HG03159 (cell line): ENCODE data around the gene IFTAP.
A peak's percentile ranks its signal among the peaks of the same experiment; 100 is the strongest.
"Not testable (repeated sequence)": the region's sequence is repeated elsewhere in the genome, so short reads cannot be mapped to it uniquely, and the experiment has no call there.

Experiments used
- ATAC-seq: cut with Tn5 transposase; IDR thresholded peaks from one replicate; pipeline ENCODE4 v1.9.1; 2021; ENCODE audit warnings: mild to moderate bottlenecking, moderate library complexity; ENCODE audit not compliant: unreplicated experiment

Gene IFTAP, protein sequence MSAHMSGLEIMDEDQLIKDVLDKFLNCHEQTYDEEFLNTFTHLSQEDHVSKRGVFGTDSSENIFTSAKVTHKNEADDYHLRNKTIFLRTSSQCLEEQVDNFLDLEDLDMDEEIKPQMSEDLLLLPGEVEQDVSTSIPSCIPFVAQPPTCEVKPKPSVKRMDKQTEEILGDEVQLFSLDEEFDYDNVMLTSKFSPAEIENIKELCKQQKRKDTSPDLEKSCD

DNA sequence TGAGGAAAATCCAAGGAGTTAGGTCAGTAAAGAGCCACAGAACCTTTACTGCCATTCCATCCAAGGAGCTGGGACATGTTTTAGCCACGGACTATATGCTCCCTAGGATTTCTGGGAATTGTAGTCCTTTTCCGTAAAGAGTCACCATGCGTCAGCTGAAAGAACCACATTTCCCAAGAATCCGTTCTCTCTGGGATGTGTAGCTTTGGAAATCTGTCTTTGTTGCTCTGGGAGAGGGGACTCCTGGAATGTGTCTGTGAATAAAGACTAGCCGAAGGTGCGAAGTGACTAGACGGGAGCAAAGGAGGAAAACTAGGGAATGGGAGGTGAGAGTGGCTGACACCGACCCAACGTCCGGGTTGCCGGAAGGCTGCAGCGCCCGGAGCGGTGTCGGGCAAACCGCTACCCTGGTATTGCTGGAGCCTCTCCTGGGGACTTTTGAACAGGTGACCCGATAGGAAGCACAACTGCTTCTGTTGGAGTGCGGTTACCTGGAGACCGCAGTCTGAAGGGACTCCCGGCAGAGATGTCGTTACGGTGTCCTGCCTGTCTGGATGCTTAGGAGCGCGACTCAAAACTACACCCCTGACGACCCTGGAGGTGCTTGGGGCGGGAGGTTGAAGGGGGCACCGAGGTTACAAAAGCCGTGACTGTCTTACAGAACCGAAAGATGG is at the start of gene IFTAP:
Gene IFTAP, plus strand, starts transcription at position 187 of the 674 bp plus-strand sequence. CDS start 15,602 bp downstream, outside the sequence.
- peak; percentile 53 for ATAC-seq

DNA sequence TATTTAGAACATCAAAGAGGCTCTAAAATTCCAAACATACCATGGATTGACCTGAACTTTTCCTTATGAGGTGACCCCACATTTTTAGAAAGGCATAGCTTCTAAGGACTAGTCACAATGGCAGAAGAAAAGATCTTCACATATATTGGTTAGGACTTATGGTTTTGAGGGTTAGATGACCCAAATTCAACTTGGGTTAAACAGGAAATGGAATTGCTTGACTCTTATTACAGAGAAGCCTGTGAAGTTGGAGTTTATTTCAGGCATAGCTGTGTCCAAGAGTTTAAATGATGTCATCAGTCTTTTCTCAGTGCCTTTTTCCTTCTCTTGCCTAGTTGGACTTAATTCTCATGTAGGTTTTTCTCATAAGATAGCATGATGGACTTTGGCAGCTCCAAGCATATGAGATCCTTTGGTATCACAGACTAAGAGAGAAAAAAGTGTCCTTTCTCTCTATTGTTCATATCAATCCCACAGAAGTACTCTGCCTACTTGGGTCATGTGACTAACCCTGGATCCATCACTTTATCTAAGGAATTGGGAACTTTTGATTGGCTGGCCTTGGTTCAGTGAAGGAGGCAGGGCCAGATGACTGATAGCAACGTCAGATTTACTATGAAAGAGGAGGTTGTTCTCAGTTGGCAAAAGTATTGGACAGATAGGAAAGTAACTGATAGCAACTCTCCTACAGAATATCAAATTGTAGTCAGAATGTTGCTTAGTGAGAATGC is 43.8 kb upstream of the IFTAP start:
- no peak for ATAC-seq

DNA sequence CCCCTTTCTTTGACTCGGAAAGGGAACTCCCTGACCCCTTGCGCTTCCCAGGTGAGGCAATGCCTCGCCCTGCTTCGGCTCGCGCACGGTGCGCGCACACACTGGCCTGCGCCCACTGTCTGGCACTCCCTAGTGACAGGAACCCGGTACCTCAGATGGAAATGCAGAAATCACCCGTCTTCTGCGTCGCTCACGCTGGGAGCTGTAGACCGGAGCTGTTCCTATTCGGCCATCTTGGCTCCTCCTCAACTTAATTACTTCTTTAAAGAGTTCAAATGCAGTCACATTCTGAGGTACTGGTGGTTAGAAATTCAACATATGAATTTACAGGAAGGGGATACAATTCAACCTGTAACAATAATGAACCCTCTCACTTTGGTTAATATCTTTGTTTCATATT is 36.9 kb upstream of the IFTAP start:
- ATAC-seq: not testable (repeated sequence)

DNA sequence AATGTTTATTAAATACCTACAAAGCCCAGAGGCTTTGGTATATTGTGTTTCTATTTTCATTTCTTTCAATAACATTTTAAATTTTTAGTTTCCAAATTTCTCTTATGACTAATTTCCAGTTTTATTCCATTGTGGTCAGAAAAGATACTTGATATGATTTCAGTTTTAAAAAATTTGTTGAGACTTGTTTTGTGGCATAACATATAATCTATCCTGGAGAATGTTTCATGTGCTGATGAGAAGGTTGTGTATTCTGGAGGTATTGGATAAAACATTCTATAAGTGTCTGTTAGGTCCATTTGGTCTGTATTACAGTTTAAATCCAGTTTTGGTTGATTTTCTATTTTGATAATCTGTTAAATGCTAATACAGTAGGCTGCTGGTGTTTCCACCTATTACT is 36.3 kb upstream of the IFTAP start:
- ATAC-seq: no peak

DNA sequence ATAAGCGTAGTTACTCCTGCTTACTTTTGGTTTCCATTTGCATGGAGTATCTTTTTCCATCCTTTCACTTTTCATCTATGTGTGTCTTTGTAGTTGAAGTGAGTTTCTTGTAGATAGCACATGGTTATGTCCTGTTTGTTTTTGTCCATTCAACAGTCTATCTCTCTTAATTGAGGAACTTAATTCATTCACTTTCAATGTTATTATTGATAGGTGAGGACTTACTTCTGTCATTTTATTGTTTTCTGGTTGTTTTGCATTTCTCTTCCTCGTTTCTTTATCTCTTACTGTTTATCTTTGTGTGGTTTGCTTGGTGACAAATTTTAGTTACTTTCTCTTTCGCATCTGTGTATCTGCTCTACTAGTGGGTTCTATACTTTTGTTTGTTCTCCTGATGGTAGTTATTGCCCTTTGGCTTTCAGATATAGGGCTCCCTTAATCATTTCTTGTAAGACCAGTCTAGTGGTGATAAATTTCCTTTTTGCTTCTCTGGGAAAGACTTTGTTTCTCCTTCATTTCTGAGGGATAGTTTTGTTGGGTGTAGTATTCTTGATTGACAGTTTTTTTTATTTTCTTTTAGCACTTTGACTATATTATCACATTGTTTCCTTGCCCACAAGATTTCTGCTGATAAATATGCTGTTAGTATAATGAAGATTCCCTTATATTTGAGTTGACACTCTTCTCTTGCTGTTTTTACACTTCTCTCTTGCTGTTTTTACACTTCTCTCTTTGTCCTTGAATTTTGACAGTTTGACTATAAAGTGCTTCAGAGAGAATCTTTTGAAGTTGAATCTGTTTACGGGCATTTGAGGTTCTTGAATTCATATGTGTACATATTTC is 35.5 kb upstream of the IFTAP start:
- peak; percentile 92 for ATAC-seq

DNA sequence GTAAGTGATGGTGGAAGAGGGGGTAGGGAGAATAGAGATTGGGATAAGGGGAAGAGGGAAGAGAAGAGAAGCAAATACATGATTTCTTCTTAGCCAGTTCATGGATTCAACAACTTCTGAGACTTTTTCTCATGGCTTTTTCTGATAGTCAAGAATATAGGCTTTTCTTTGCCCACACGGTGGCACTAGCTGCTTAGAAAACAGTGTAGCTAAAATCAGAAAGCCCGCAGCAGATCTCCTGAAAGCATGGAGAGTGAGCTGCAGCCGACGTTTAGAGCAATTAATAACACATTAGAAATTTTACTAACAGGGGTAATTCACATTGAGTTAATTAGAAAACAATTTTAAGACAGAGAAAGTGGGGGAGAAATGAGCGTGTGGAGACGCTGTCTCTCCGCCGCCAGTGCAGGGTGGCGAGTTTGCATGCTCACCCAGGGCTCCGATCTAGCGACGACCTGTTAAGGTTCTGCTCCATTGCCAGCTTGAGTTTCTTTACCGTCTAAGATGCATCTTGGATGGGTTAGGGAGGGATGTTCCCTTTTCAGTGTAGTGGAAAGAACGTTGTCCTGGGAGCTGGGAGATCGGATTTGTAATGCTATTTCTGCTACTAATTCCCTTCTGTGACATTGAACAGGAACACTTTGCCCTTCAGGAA is 29.8 kb upstream of the IFTAP start:
- peak; percentile 63 for ATAC-seq

DNA sequence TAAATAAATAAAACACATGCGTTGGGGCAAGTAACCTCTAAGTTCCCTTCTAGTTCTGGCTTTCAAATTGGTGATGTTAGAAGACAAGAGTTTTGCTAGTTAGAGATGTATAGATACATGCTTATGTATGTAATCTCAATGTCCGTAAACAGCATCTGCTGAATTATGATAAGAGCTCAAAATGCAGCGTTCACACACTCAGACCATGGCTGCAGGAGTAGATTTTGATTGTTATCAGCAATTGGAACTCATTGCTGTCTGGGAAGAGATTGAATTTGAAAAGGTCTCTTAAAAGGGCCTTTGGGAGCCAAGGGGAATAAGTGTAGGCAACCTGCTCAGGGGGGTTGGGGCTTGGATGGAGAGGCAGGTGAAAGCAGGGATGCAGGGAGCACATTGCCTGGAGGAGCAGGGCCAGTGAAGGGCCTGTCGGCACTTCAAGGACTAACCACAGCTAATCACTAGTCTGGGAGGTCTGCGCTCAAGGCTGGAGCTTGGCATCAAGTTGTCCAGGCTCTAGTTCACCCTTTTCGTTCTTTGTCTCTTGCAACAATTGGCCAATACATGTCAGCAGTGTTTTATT is 29.2 kb upstream of the IFTAP start:
- no peak for ATAC-seq

DNA sequence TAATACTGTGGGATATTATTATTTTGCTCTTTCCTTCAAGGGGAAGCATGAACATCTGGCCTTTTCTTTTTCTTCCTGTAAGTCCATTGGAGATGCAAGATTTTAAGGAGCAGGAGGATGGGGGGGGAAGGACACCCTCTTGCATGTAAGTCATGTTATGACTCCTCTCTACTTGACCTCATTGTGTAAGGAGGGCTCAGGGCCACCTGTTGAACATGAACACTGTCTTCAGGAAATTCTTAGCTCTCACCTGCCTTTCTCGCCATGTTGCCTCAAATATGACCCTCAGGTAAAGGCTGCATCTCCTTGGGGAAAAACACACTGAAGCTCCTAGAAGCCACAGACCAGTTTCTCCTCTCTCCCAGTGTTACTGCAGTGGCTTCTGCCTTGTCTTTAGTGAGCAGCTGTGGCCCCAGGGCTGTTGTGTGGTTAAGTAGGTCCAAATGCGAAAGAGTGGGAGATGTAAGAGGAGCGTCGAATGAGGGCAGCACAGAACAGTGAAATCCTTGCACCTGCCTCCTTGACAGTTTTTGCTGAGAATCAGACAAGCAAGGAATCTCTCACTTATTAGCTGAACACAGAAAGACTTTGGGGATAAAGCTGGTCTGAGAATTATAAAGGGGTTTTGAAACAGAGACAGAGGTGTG is 27.8 kb upstream of the IFTAP start:
- no peak for ATAC-seq

DNA sequence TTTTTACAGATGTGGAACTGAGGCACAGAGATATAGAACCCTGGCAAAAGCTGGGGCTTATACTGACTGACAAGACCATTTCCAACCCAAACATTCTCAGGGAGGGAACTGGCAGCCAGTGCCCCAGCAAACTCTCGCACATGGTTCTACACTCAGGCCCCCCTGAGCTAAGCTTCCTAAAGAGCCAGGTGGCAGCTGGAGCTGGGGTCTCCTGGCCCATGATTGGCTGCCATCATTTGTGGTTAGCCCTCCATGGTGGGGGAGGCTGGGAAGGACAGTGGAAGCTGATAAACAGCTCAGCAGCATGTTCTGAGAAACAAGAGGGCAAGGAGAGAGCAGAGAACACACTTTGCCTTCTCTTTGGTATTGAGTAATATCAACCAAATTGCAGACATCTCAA is 26.6 kb upstream of the IFTAP start, which contains the start of gene RAG1:
Gene RAG1, plus strand, starts transcription at position 314 of the 400 bp plus-strand sequence. CDS start 5,298 bp downstream, outside the sequence.
- ATAC-seq: no peak

DNA sequence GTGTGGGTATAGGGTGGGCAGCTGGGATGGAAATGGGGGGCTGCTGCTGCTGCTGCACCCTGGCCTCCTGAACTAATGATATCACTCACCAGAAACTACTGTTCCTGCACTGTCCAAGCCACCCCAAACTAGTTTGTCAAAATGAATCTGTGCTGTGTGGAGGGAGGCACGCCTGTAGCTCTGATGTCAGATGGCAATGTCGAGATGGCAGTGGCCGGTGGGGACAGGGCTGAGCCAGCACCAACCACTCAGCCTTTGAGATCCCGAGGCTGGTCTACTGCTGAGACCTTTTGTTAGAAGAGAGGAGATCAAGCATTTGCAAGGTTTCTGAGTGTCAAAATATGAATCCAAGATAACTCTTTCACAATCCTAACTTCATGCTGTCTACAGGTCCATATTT is 25.2 kb upstream of the IFTAP start:
- ATAC-seq: no peak

DNA sequence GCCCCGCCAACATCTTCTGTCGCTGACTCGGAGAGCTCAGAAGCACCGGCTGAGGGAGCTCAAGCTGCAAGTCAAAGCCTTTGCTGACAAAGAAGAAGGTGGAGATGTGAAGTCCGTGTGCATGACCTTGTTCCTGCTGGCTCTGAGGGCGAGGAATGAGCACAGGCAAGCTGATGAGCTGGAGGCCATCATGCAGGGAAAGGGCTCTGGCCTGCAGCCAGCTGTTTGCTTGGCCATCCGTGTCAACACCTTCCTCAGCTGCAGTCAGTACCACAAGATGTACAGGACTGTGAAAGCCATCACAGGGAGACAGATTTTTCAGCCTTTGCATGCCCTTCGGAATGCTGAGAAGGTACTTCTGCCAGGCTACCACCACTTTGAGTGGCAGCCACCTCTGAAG is 19.8 kb upstream of the IFTAP start:
- no peak for ATAC-seq

DNA sequence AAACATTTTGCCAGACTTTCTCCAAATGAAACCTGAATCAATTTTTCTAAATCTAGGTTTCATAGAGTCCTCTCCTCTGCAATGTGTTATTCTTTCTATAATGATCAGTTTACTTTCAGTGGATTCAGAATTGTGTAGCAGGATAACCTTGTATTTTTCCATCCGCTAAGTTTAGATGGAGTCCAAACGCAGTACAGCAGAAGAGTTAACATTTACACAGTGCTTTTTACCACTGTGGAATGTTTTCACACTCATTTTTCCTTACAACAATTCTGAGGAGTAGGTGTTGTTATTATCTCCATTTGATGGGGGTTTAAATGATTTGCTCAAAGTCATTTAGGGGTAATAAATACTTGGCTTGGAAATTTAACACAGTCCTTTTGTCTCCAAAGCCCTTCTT is 16.9 kb upstream of the IFTAP start:
- ATAC-seq: no peak

DNA sequence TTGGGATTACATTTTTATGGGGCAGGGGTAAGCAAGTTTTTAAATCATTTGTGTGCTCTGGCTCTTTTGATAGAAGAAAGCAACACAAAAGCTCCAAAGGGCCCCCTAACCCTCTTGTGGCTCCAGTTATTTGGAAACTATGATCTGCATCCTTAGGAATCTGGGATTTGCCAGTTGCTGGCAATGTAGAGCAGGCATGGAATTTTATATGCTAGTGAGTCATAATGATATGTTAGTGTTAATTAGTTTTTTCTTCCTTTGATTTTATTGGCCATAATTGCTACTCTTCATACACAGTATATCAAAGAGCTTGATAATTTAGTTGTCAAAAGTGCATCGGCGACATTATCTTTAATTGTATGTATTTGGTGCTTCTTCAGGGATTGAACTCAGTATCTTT is 16.4 kb upstream of the IFTAP start:
- no peak for ATAC-seq

DNA sequence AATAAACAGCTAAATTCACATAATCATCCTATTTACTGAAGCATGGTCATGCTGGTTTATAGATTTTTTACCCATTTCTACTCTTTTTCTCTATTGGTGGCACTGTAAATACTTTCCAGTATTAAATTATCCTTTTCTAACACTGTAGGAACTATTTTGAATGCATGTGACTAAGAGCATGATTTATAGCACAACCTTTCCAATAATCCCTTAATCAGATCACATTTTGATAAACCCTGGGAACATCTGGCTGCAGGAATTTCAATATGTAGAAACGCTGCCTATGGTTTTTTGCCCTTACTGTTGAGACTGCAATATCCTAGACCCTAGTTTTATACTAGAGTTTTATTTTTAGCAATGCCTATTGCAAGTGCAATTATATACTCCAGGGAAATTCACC is 15.8 kb upstream of the IFTAP start:
- no peak for ATAC-seq

DNA sequence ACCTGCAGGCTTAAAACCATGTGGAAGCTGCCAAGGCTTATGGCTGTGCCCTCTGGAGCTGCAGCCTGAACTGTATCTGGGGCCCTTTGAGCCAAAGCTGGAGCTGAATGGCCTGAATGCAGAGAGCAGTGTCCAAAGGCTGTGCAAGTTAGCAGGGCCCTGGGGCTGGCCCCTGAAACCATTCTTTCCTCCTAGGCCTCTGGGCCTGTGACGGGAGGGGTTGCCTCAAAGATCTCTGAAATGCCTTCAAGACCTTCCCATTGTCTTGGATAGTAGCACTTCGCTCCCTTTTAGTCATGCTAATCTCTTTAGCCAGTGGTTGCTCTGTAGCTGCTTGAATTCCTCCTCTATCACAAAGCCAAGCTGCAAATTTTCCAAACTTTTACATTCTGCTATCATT is 12.8 kb upstream of the IFTAP start:
- ATAC-seq: no peak

DNA sequence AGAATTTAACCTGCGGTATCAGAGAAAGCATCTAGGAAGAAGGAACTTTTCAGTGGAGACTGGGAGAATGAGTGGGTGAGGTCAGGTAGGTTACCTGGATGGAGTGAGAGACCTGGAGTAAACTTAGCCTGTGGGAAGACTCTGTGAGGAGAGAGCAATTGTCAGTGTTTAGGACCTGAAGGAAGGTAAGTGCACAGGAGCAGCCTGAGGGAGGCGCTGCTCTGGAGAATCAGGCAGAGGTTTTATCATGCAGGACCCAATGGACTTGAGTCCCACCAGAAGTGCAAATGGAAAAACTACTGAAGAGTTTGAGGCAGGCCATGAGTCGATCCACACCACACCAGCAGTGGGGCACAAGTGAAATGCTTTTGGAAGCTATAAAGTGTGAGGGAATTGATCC is 10.6 kb upstream of the IFTAP start:
- ATAC-seq: no peak

DNA sequence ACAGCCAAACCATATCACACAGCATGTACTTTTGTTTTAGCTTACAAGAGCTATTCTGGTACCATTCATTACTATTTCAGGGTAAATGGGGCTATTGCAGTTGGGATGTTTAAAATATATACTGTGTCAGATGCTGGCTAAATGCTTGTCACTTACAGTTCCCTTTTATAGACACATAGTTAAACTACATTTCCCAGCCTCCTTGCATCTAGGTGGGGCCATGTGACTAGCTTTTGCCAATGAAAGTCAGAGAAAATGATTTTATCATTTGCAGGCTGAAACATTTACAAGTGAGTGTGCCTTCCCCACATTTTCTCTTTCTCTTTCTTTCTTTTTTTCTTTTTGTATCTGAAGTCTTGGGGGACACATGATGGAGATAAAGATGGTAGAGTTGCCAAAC is 7.8 kb upstream of the IFTAP start:
- peak; percentile 75 for ATAC-seq

DNA sequence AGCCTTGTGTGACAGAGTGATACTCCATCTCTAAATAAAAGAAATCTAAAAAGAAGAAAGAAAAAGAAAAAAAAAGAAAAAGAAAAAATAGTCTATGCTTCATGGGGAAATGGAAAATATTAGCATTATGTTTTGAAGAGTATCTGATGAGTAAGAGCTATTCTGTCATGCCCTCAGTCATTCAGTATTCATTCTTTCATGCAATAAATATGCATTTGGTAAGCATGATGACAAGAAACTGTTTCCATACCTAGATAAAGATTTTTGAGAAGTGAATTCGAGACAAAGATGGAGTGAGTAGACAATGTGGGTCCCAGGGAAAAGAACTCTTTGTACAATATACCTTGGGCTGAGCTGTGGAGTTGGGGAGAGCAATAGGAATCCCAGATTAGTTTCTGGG is 6.2 kb upstream of the IFTAP start:
- ATAC-seq: no peak

DNA sequence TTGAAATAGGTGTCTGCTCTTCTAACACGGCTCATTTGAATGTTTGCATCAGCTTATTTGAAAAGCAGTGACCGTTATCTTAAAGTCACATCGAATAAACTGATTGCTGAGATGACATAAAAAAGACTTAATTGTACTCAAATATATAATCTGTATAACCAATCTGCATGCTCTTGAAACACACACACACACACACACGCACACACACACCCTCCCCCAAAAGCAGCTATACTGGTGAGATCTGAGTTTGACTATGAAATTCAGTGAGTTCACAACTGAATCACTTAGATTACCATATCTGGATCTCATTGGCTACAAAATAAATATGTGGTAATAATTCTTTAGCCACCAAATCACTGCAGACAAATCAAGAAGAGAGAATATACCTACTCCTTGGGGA is 3.8 kb upstream of the IFTAP start:
- no peak for ATAC-seq

DNA sequence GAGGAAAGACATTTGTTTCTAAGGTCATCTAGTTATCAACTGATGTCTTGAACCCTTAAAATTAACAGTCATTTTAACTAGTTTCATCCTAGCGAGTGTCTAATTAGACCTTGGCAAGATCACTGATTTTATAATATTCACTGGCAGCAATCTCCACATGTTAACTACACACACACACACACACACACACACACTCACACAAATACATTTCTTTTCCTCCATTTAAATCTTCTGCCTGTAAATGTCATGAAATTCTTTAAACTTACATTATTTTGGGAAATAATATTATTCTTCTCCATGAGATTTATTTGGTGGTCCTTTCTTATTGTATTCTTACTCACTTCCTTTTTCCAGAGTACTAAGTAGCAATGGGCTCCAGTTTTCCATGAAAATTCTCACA is 2.9 kb upstream of the IFTAP start:
- ATAC-seq: no peak
